Measurements from ENCODE around the gene HNRNPUL1. TPM values are rescaled to one million over a fixed set of nuclear protein-coding genes. Genes with fewer than 3 reads are reported as not detected.

The HNRNPUL1 gene
- 117 and 128 TPM in 2 replicates for total RNA-seq

GRCh38 chr19:41263850-41264580 is at the start of gene HNRNPUL1:
HNRNPUL1 (plus strand) TSS chr19:41264372; CDS start chr19:41264504, 132 bp downstream.

GRCh38 chr19:41218615-41219507 is 45.3 kb upstream of the HNRNPUL1 start, which contains the start of gene AXL:
AXL (plus strand) TSS chr19:41219223; CDS start chr19:41219393, 170 bp downstream.

GRCh38 chr19:41310033-41310831 is 46.1 kb downstream of the HNRNPUL1 start, which contains the start of gene CCDC97:
CCDC97 (plus strand) TSS chr19:41310172; CDS start chr19:41310311, 139 bp downstream.

GRCh38 chr19:41353466-41354342 is 89.5 kb downstream of the HNRNPUL1 start, which contains the start of gene TGFB1:
TGFB1 (minus strand) TSS chr19:41353922; CDS start chr19:41353044, 878 bp downstream.

Small RNA genes within 50 kb of the gene (small RNA-seq; reads per million reads assigned to genes)
- not detected for gene RN7SL34P

Other genes starting within 250 kb of the HNRNPUL1 start
- gene CYP2A13, start 175.9 kb upstream of the HNRNPUL1 start, total RNA-seq = not detected in 2 replicates
- gene CYP2F1, start 149.9 kb upstream of the HNRNPUL1 start, total RNA-seq = not detected in 2 replicates
- not detected in 2 replicates for gene CYP2S1, start 71.2 kb upstream of the HNRNPUL1 start, total RNA-seq
- 361 and 371 TPM in 2 replicates for gene AXL, start 45.1 kb upstream of the HNRNPUL1 start, total RNA-seq
- 15.8 and 20.3 TPM in 2 replicates for gene CCDC97, start 45.8 kb downstream of the HNRNPUL1 start, total RNA-seq
- gene TGFB1, start 89.5 kb downstream of the HNRNPUL1 start, total RNA-seq = 16.2 and 17.5 TPM in 2 replicates
- 2.9 and 4.9 TPM in 2 replicates for gene B9D2, start 99.8 kb downstream of the HNRNPUL1 start, total RNA-seq
- gene TMEM91, start 112.2 kb downstream of the HNRNPUL1 start, total RNA-seq = 3.7 and 5.1 TPM in 2 replicates
- gene EXOSC5, start 133.0 kb downstream of the HNRNPUL1 start, total RNA-seq = 6.8 and 7.4 TPM in 2 replicates
- gene BCKDHA, start 133.4 kb downstream of the HNRNPUL1 start, total RNA-seq = 24.5 and 26.4 TPM in 2 replicates
- gene B3GNT8, start 163.0 kb downstream of the HNRNPUL1 start, total RNA-seq = 5.8 TPM in 2 replicates
- gene DMAC2, start 175.5 kb downstream of the HNRNPUL1 start, total RNA-seq = 35.3 and 36.3 TPM in 2 replicates
- gene ERICH4, start 178.8 kb downstream of the HNRNPUL1 start, total RNA-seq = not detected in 2 replicates

Measured in hair follicle dermal papilla cell (primary cell).